IPS DF 6.9 (cell line): Measurements from ENCODE around the gene GPAM.

ENCODE experiments used
- DNase-seq: peaks from one replicate; pipeline ENCODE4 v3.0.0-alpha.2; 2013; ENCODE audit warnings: low read depth, low spot score
- H3K27ac ChIP-seq: one replicate; pipeline ENCODE4 v1.5.1; 2013; ENCODE audit warnings: low read length, control low read depth
- H3K27me3 ChIP-seq: 2 replicates; pipeline ENCODE4 v1.6.1; 2013; ENCODE audit warnings: mild to moderate bottlenecking, low read length; ENCODE audit not compliant: control insufficient read depth, insufficient read depth
- H3K36me3 ChIP-seq: 2 replicates; pipeline ENCODE4 v1.6.1; 2013; ENCODE audit warnings: low read length; ENCODE audit not compliant: control insufficient read depth, insufficient read depth
- H3K4me1 ChIP-seq: 2 replicates; pipeline ENCODE4 v1.6.1; 2013; ENCODE audit warnings: low read length; ENCODE audit not compliant: control insufficient read depth, insufficient read depth
- H3K4me3 ChIP-seq: 2 replicates; pipeline ENCODE4 v1.5.1; 2013; ENCODE audit warnings: mild to moderate bottlenecking, low read length
- H3K9me3 ChIP-seq: 2 replicates; pipeline ENCODE4 v1.6.1; 2013; ENCODE audit warnings: low read length, inconsistent platforms; ENCODE audit not compliant: control insufficient read depth, insufficient read depth
- WGBS: extraction: QIAGEN DNeasy Blood & Tissue Kit; methylation state at CpG from one replicate; pipeline ENCODE4 v1.1.7; 2013; ENCODE audit warnings: mixed read lengths, missing lambda C conversion rate; ENCODE audit not compliant: insufficient read length, insufficient coverage; 5-methylcytosine and 5-hydroxymethylcytosine counted together

GPAM gene

DNA sequence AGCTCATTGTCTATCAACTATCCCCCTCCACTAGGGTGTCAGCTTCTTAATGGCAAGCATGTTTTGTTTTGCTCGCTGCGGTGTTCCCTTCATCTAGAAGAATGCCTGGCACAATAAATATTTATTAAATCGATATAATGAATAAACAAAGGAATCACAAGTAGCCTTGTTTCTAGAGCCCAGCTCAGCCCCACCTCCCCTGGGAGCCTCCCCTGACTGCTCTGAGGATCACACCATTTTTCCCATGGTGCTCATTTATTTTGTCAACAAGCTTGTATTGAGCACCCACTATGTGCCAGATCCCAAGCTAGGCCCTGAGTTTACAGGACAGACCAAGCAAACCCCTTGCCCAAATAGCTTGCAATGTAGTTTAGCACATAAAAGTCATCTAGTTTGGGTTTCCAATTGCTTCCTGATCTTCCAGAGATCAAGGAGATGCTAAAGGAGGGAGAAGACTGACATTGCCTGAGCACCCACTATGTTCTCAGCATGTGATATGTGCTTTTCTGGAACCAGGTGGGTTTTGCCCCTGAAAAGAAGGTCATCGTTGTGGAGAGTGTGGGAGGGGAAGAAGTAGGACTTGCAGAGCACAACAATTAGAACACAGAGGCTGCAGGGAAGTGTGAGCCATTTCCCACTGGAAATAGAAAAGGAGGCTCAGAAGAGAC, 42.3 kb upstream of the GPAM start:
- H3K36me3 ChIP-seq = no peaks in the 10 kb centered on the region
- no peaks in the 10 kb centered on the region for H3K4me1 ChIP-seq
- no peak for DNase-seq
- H3K4me3 ChIP-seq = no peak overlapping the region
- no CpG with 5 or more reads among the region's 4 CpGs for WGBS
- H3K27ac ChIP-seq = no peak overlapping the region
- no peaks in the 10 kb centered on the region for H3K9me3 ChIP-seq
- no peaks in the 10 kb centered on the region for H3K27me3 ChIP-seq

DNA sequence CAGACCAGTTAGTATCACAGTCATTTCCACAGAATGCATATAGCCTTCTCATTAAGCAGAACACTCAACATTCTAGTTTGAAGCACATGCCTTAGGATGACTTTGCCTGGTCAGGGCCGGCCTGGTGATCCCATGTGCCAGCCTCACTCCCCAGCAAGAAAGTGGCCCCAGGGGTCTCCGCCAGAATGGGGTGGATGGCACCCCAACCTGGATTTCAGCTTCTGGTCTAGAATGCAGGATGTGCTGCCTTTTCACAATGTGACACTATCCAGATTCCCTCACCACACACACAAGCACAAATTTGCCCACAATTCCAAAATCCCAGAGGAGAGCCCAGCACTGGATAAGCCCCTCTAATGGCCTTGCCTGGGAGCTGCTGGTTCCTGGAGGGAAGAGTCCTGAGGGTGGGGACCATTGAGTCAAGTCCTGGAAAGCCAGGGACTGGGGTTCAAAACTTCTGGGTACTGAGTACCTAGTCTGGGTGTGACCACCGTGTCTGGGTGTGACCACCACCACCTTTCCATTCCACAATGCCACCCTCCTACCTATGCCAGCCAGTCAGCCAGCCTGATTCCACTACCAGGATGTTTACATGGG, 41.5 kb upstream of the GPAM start:
- H3K9me3 ChIP-seq = no peaks in the 10 kb centered on the region
- no CpG with 5 or more reads among the region's 3 CpGs for WGBS
- no peak for DNase-seq
- no peaks in the 10 kb centered on the region for H3K27me3 ChIP-seq
- no peaks in the 10 kb centered on the region for H3K36me3 ChIP-seq
- no peak overlapping the region for H3K27ac ChIP-seq
- no peak overlapping the region for H3K4me3 ChIP-seq
- no peaks in the 10 kb centered on the region for H3K4me1 ChIP-seq

DNA sequence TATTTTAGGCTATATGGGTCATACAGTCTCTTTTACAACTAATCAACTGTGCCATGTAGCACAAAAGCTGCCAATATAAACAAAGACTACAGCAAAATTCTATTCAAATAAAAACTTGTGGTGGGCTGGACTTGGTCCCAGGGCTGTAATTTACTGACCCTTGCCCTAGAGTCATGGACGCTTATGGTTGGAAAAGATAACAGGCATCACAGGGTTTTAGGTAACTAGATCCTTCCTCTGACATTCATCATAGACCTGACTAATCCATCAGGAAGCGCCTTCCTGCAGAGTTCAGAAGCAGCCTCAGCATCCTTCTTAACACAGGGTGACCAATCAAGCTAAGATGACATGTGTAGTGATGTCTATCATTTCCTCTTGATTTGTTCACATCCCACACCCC, 40.2 kb upstream of the GPAM start:
- Histone ChIP-seq H3K9me3 (no peaks in the 10 kb centered on the region), H3K27me3 (no peaks in the 10 kb centered on the region), H3K27ac (no peak overlapping the region), H3K4me3 (no peak overlapping the region), H3K4me1 (no peaks in the 10 kb centered on the region), H3K36me3 (no peaks in the 10 kb centered on the region)
- no CpG with 5 or more reads among the region's 2 CpGs for WGBS
- DNase-seq = no peak

DNA sequence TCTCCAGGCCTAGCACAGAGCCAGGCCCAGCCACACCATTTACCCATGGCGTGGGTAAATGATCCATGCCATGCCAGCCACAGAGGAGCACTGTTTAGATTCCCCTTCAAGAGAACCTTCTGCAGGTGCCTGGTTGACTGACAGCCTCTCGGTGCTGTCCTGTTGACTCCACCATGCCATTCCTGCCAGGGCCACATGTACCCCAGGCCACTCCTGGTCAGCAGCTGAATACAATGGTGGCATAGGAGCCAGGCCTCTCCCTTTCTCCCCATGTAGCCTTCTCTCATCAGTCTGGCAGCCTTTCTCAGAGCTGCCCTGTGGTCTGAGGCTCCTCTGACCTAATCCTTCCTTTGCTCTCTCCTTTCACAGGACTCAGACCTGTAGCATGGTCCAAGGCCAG, 39.2 kb upstream of the GPAM start:
- Histone ChIP-seq H3K27me3 (no peaks in the 10 kb centered on the region), H3K9me3 (no peaks in the 10 kb centered on the region), H3K27ac (no peak overlapping the region), H3K4me1 (no peaks in the 10 kb centered on the region), H3K36me3 (no peaks in the 10 kb centered on the region), H3K4me3 (no peak overlapping the region)
- no CpG with 5 or more reads among the region's 2 CpGs for WGBS
- no peak for DNase-seq

DNA sequence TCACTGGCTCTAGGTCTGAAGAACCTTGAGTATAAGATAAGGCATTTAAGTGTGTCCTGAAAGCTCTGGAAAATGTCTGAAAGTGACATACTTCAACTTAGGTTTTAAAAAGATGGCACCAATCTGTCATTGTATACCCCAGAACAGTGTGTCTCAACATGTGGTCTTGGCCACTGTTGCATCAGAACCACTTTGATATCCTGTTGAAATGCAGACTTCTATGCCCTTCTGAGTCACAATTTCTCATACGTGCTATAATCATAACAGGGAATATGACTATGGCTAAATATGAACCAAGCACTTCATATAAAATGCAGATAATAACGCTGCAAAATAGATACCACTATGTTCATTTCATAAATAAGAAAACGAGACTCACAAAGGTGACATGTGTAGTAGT, 38.0 kb upstream of the GPAM start:
- Histone ChIP-seq H3K9me3 (no peaks in the 10 kb centered on the region), H3K27ac (no peak overlapping the region), H3K27me3 (no peaks in the 10 kb centered on the region), H3K36me3 (no peaks in the 10 kb centered on the region), H3K4me3 (no peak overlapping the region), H3K4me1 (no peaks in the 10 kb centered on the region)
- no peak for DNase-seq
- no CpG with 5 or more reads among the region's 3 CpGs for WGBS

DNA sequence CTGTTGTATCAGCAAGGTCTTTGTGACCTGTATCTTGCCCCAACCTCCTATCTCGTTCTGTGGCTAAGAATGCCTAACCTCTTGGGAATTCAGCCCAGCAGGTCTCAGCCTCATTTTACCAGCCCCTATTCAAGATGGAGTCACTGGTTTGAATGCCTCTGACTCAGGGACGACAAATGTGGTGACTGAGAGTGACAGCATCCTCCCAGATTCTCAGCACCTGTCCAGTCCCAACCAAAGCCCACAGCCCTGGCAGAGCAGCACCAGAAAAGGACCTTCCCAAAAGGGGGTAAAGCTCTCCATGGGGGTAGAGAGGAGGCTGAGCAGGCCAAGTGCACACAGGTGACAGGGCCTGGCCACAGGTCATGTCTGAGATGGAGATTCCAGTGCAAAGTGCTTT, 35.4 kb upstream of the GPAM start:
- no peak for DNase-seq
- no peaks in the 10 kb centered on the region for H3K4me1 ChIP-seq
- H3K27me3 ChIP-seq = no peaks in the 10 kb centered on the region
- H3K4me3 ChIP-seq = no peak overlapping the region
- H3K27ac ChIP-seq = no peak overlapping the region
- H3K36me3 ChIP-seq = no peaks in the 10 kb centered on the region
- no CpG with 5 or more reads among the region's 2 CpGs for WGBS
- H3K9me3 ChIP-seq = no peaks in the 10 kb centered on the region

DNA sequence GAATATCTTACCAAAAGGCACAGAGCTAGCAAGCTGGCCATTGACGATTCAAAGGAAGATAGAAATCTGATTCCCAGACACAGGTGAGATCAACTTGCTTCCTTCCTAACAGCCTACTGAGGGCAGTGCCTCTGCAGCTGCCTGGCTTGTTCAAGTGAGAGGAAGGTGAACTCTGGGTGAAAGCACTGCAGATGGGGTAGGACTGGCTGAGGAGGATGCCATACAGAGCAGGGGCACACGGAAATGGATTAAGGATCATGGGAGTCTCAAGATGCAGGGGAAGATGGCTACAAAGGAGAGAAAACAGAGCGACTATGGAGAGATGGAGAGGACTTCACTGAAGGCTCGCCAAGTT, 34.4 kb upstream of the GPAM start:
- no peaks in the 10 kb centered on the region for H3K9me3 ChIP-seq
- H3K36me3 ChIP-seq = no peaks in the 10 kb centered on the region
- no CpG with 5 or more reads among the region's 4 CpGs for WGBS
- DNase-seq = no peak
- H3K4me1 ChIP-seq = no peaks in the 10 kb centered on the region
- H3K27me3 ChIP-seq = no peaks in the 10 kb centered on the region
- no peak overlapping the region for H3K27ac ChIP-seq
- H3K4me3 ChIP-seq = no peak overlapping the region

DNA sequence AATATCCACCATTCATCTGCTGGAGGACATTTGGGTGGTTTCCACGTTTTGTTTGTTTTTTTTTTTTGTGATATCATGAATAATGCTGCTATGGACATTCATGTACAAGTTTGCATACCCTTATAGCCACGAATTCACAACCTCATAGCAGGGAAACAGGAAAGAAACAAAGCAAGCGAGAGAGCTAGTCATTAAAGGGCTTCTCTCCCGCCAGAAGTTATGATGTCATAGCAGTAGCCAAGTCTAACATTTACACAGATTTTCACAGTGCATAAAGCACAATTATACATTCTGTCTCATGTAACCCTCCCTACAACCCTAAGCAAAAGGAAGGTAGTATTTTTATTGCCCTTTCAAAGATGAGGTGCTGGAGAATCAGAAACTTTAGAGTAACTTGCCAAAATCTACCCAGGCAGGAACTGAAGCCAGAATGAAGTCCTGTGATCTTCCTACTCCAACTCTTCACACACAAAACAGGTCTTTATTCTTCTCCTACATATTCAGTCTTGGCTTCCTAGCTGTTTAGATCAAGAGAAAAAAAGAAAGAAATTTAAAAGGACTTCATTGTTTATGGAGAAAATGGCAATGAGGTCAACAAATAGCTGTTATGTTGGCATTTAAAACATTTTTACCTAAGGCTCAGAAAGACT, 33.9 kb upstream of the GPAM start:
- no peaks in the 10 kb centered on the region for H3K27me3 ChIP-seq
- H3K36me3 ChIP-seq = no peaks in the 10 kb centered on the region
- WGBS = no CpG with 5 or more reads among the region's 4 CpGs
- DNase-seq = no peak
- no peak overlapping the region for H3K27ac ChIP-seq
- H3K4me1 ChIP-seq = no peaks in the 10 kb centered on the region
- no peaks in the 10 kb centered on the region for H3K9me3 ChIP-seq
- H3K4me3 ChIP-seq = no peak overlapping the region

DNA sequence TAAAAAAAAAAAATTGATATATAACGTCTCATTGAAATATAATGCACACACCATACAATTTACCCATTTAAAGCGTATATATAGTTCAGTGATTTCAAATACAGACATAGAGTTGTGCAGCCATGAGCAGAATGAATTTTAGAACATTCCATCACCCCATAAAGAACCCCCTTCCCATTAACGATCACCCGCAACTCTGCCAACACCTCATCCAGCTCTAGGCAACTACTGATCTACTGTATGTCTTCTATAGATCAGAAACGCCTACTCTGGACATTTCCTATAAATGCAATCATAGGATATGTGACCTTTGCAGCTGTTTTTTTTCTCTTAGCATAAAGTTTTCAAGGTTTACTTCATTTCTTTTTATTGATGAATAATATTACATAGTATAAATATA, 33.4 kb upstream of the GPAM start:
- no peak overlapping the region for H3K4me3 ChIP-seq

DNA sequence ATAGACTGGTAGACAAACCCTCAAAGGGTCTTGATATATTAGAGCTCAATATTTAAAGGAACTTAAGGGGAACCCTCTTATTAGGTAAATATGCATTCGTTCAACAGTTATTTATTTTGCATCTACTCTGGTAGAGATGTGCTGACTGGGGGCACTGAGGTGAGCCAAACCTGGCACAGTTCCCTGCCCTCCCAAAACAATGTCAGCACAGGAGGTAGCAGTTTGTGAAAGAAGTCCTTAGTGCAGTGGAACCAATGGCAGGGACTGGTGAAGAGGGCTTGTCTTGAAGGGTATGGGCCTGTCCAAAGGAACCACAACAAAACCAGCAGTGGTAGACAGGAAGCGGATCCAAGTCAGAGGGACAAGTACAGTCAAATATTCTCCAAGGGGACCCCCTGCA, 32.6 kb upstream of the GPAM start:
- no peak overlapping the region for H3K4me3 ChIP-seq
- H3K27me3 ChIP-seq = no peaks in the 10 kb centered on the region
- no peak overlapping the region for H3K27ac ChIP-seq
- no peaks in the 10 kb centered on the region for H3K4me1 ChIP-seq
- no CpG with 5 or more reads among the region's 2 CpGs for WGBS
- DNase-seq = no peak
- H3K9me3 ChIP-seq = no peaks in the 10 kb centered on the region
- no peaks in the 10 kb centered on the region for H3K36me3 ChIP-seq

More for the DNA sequence above, 33.4 kb upstream of the GPAM start:
- Histone ChIP-seq H3K36me3 (no peaks in the 10 kb centered on the region), H3K27me3 (no peaks in the 10 kb centered on the region), H3K9me3 (no peaks in the 10 kb centered on the region), H3K27ac (no peak overlapping the region), H3K4me1 (no peaks in the 10 kb centered on the region)
- no peak for DNase-seq
- 100% methylated on average over 1 of the region's 5 CpGs for WGBS

DNA sequence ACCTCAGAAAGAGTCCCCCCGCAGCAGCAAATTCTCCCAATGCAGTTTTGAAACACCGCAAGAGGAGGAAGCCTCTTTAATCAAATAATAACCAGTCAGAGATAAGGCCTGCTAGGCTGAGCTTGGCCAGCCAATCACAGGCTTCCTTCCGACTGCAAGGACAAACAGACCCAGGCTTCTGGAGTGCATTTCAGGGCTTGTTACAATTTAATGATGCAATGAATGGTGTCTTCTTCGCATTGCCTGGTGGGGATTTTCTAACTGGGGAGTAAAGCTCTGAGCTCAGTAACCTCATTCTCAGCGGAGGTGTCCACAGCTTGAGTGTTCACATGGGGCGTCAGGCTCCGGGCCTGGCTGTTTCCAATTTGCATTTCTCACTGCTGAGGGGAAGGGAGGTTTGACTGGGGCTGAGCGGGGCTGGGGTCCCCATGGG, 31.8 kb upstream of the GPAM start:
- Histone ChIP-seq H3K27ac (no peak overlapping the region), H3K9me3 (no peaks in the 10 kb centered on the region), H3K4me1 (no peaks in the 10 kb centered on the region), H3K4me3 (no peak overlapping the region), H3K36me3 (no peaks in the 10 kb centered on the region), H3K27me3 (no peaks in the 10 kb centered on the region)
- no CpG with 5 or more reads among the region's 8 CpGs for WGBS
- no peak for DNase-seq
